A549 (cell line): ENCODE results near the gene FOXM1. TPM values are rescaled to one million over a fixed set of nuclear protein-coding genes. Genes with fewer than 3 reads are reported as not detected.

Experiments
- ATAC-seq, 2 experiments: fragments of 200-7000 bp in 1 of 2; fragments of >200 bp in 1 of 2; cut with Nextera tagmentation in 1 of 2; cut with Tn5 transposase in 1 of 2; 3 replicates each; pipeline versions ENCODE4 v1.8.0 to v1.9.1; 2018 to 2020; ENCODE audit warnings: mild to moderate bottlenecking in 1 of 2, moderate library complexity in 1 of 2
- CTCF ChIA-PET: fragments of 300-600 bp; sonication (Branson Sonifier 250); formaldehyde crosslinking; extraction: SDS; loops from one replicate; lab custom pipeline; 2021; ENCODE audit warnings: antibody characterized with exemption, inconsistent platforms; lab: Yijun Ruan, JAX
- POLR2A ChIA-PET: fragments of 350-600 bp; formaldehyde crosslinking; extraction: SDS; loops from one replicate; lab custom pipeline; 2021; ENCODE audit warnings: antibody characterized with exemption, inconsistent platforms; lab: Yijun Ruan, JAX
- DNase-seq, 2 experiments: peaks; one replicate each; pipeline versions ENCODE4 v3.0.0 to v3.0.0-alpha.2; 2011 to 2016; ENCODE audit warnings: low read depth in 1 of 2, low spot score in 1 of 2
- FAIRE-seq: peaks from 2 replicates; lab custom pipeline; 2011; peaks lifted over from hg19 to GRCh38; lab: Jason Lieb, UNC
- H3K27ac ChIP-seq, 2 experiments: fragments of >200 bp; sonication (Bioruptor Twin); formaldehyde crosslinking; 3 replicates each; pipeline ENCODE4 v1.5.1; 2016 to 2017
- H3K4me1 ChIP-seq: fragments of >200 bp; sonication (Bioruptor Twin); formaldehyde crosslinking; 3 replicates; pipeline ENCODE4 v1.6.1; 2016
- H3K4me2 ChIP-seq: fragments of >200 bp; sonication (Bioruptor Twin); formaldehyde crosslinking; 3 replicates; pipeline ENCODE4 v1.6.1; 2016
- H3K4me3 ChIP-seq: fragments of >200 bp; sonication (Bioruptor Twin); formaldehyde crosslinking; 3 replicates; pipeline ENCODE4 v1.5.1; 2016
- H3K9me3 ChIP-seq: fragments of >200 bp; sonication (Bioruptor Twin); formaldehyde crosslinking; 3 replicates; pipeline ENCODE4 v1.6.1; 2016
- ATOH8 ChIP-seq: fragments of 250-450 bp; sonication (Bioruptor Pico); IDR thresholded peaks from 2 replicates; pipeline ENCODE4 v1.5.0; 2020; ENCODE audit warnings: low read depth, mild to moderate bottlenecking, moderate library complexity
- BCL3 ChIP-seq: fragments of >200 bp; sonication (Bioruptor Twin); formaldehyde crosslinking; IDR thresholded peaks from 3 replicates; pipeline ENCODE4 v1.6.1; 2016
- BHLHE40 ChIP-seq: IDR thresholded peaks from 2 replicates; pipeline ENCODE4 v1.6.1; 2012; ENCODE audit warnings: low read depth, low read length, inconsistent platforms
- CBX2 ChIP-seq: fragments of 200-600 bp; sonication (generic); IDR thresholded peaks from 2 replicates; pipeline ENCODE4 v1.6.1; 2016; ENCODE audit warnings: low read depth, mild to moderate bottlenecking, borderline replicate concordance
- CHD2 ChIP-seq: fragments of 150-350 bp; IDR thresholded peaks from 2 replicates; pipeline ENCODE4 v1.6.1; 2014; ENCODE audit warnings: low read length; ENCODE audit not compliant: partially characterized antibody
- EHMT2 ChIP-seq: fragments of 200-600 bp; sonication (generic); IDR thresholded peaks from 2 replicates; pipeline ENCODE4 v1.6.1; 2016; ENCODE audit warnings: antibody characterized with exemption, low read depth, mild to moderate bottlenecking, moderate library complexity
- ELK1 ChIP-seq: fragments of 150-350 bp; IDR thresholded peaks from 2 replicates; pipeline ENCODE4 v1.6.1; 2014; ENCODE audit warnings: low read depth, mild to moderate bottlenecking, low read length
- FOSL2 ChIP-seq, 2 experiments: fragments of 450-650 bp in 1 of 2; fragments of >200 bp in 1 of 2; sonication (Bioruptor Twin) in 1 of 2; formaldehyde crosslinking; IDR thresholded peaks; 2 replicates each; pipeline versions ENCODE4 v1.5.0 to v1.6.1; 2016 to 2020; ENCODE audit warnings: mild to moderate bottlenecking in 1 of 2, moderate library complexity in 1 of 2
- HDAC2 ChIP-seq: fragments of 200-600 bp; sonication (generic); IDR thresholded peaks from 2 replicates; pipeline ENCODE4 v1.6.1; 2016
- HES2 ChIP-seq: fragments of >200 bp; sonication (Bioruptor Twin); formaldehyde crosslinking; IDR thresholded peaks from 2 replicates; pipeline ENCODE4 v1.6.1; 2016
- HEYL ChIP-seq: fragments of 250-450 bp; sonication (Bioruptor Pico); IDR thresholded peaks from 2 replicates; pipeline ENCODE4 v1.8.0; 2021; ENCODE audit warnings: mild to moderate bottlenecking, moderate library complexity
- HOXB5 ChIP-seq: fragments of 250-450 bp; sonication (Bioruptor Pico); IDR thresholded peaks from 2 replicates; pipeline ENCODE4 v1.5.0; 2020; ENCODE audit warnings: mild to moderate bottlenecking, moderate library complexity
- KDM5A ChIP-seq: fragments of 200-600 bp; sonication (generic); IDR thresholded peaks from 2 replicates; pipeline ENCODE4 v1.6.1; 2016; ENCODE audit warnings: antibody characterized with exemption, mild to moderate bottlenecking
- NPAS2 ChIP-seq: fragments of 250-450 bp; sonication (Bioruptor Pico); IDR thresholded peaks from 2 replicates; pipeline ENCODE4 v1.8.0; 2022; ENCODE audit warnings: mild to moderate bottlenecking, moderate library complexity, borderline replicate concordance
- NR3C1 ChIP-seq: fragments of >200 bp; sonication (Bioruptor Twin); formaldehyde crosslinking; IDR thresholded peaks from 3 replicates; pipeline ENCODE4 v1.6.1; 2017
- POLR2A ChIP-seq: IDR thresholded peaks from 2 replicates; pipeline ENCODE4 v1.6.1; 2012; ENCODE audit warnings: mild to moderate bottlenecking, low read length
- POLR2AphosphoS2 ChIP-seq: conservative IDR thresholded peaks from 2 replicates; pipeline ENCODE4 v1.6.1; 2012; ENCODE audit warnings: low read length, improper control_type of control experiment, inconsistent platforms
- RARB ChIP-seq: fragments of 250-450 bp; sonication (Bioruptor Pico); IDR thresholded peaks from 2 replicates; pipeline ENCODE4 v1.8.0; 2021; ENCODE audit warnings: mild to moderate bottlenecking, moderate library complexity
- REST ChIP-seq: fragments of 200-600 bp; sonication (generic); IDR thresholded peaks from 2 replicates; pipeline ENCODE4 v1.6.1; 2016; ENCODE audit warnings: antibody characterized with exemption, mild to moderate bottlenecking, moderate library complexity
- SMC3 ChIP-seq: fragments of >200 bp; sonication (Bioruptor Twin); formaldehyde crosslinking; IDR thresholded peaks from 3 replicates; pipeline ENCODE4 v1.6.1; 2018; ENCODE audit warnings: inconsistent platforms
- SREBF2 ChIP-seq: fragments of 450-650 bp; IDR thresholded peaks from 2 replicates; pipeline ENCODE4 v1.6.1; 2014; ENCODE audit warnings: mild to moderate bottlenecking, moderate library complexity
- ZC3H11A ChIP-seq: fragments of 450-650 bp; IDR thresholded peaks from 2 replicates; pipeline ENCODE4 v1.6.1; 2014; ENCODE audit warnings: antibody characterized with exemption, mild to moderate bottlenecking
- ZFP36 ChIP-seq: fragments of 450-650 bp; IDR thresholded peaks from 2 replicates; pipeline ENCODE4 v1.6.1; 2014; ENCODE audit warnings: borderline replicate concordance; ENCODE audit not compliant: partially characterized antibody
- WGBS: methylation state at CpG from one replicate; pipeline ENCODE4 v1.1.6; 2017; ENCODE audit errors: missing lambda C conversion rate; 5-methylcytosine and 5-hydroxymethylcytosine counted together
- polyA plus RNA-seq, 4 experiments: library from polyadenylated mRNA; depleted of rRNA in 3 of 4; stranded (reverse); fragments of >200 nt; fragmentation: RNase III in 1 of 4; extraction: RNeasy Plus Mini Kit Qiagen cat#74134 plus additional on column Dnase treatment in 1 of 4; gene quantifications; 2 replicates in 3 of 4; 3 replicates in 1 of 4; pipeline ENCODE4 v1.2.3, GENCODE V29; 2011 to 2017
- TF ChIP-seq, protein P1 (sequence below): fragments of >200 bp; sonication (Bioruptor Twin); formaldehyde crosslinking; IDR thresholded peaks from 3 replicates; pipeline ENCODE4 v1.5.1; 2016
- TF ChIP-seq, protein P2 (sequence below): fragments of 450-650 bp; IDR thresholded peaks from 2 replicates; pipeline ENCODE4 v1.6.1; 2014; ENCODE audit warnings: antibody characterized with exemption

Gene FOXM1
- polyA plus RNA-seq, 2 of the 4 experiments (the other 2 are of a cell fraction): 40.3 to 84.0 TPM

GRCh38 chr12:2826721-2827515 lies 50.1 kb downstream of the FOXM1 start:
- no peak for FAIRE-seq
- WGBS: 84% methylated on average over 14 of the region's 14 CpGs
- ChIA-PET CTCF (interaction anchor here (0.7 to 1.2 kb wide), 2 partner anchors 18 to 108 kb away, joined by 3 read pairs; no protein-coding TSS in a partner anchor), POLR2A (no interaction called here)
- H3K9me3 ChIP-seq: no peaks in the 10 kb centered on the region
- H3K4me1 ChIP-seq: no peaks in the 10 kb centered on the region
- ATAC-seq: no peak
- TF ChIP-seq POLR2AphosphoS2 (no peak), SMC3 (no peak), CHD2 (no peak), CBX2 (no peak), BCL3 (no peak), NR3C1 (no peak), REST (no peak), POLR2A (no peak), HES2 (no peak), BHLHE40 (no peak)
- TF ChIP-seq, protein P1, sequence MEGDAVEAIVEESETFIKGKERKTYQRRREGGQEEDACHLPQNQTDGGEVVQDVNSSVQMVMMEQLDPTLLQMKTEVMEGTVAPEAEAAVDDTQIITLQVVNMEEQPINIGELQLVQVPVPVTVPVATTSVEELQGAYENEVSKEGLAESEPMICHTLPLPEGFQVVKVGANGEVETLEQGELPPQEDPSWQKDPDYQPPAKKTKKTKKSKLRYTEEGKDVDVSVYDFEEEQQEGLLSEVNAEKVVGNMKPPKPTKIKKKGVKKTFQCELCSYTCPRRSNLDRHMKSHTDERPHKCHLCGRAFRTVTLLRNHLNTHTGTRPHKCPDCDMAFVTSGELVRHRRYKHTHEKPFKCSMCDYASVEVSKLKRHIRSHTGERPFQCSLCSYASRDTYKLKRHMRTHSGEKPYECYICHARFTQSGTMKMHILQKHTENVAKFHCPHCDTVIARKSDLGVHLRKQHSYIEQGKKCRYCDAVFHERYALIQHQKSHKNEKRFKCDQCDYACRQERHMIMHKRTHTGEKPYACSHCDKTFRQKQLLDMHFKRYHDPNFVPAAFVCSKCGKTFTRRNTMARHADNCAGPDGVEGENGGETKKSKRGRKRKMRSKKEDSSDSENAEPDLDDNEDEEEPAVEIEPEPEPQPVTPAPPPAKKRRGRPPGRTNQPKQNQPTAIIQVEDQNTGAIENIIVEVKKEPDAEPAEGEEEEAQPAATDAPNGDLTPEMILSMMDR: no peak
- no peak overlapping the region for H3K4me2 ChIP-seq
- H3K4me3 ChIP-seq: no peak overlapping the region
- DNase-seq: no peak
- no peak overlapping the region for H3K27ac ChIP-seq

DNA sequence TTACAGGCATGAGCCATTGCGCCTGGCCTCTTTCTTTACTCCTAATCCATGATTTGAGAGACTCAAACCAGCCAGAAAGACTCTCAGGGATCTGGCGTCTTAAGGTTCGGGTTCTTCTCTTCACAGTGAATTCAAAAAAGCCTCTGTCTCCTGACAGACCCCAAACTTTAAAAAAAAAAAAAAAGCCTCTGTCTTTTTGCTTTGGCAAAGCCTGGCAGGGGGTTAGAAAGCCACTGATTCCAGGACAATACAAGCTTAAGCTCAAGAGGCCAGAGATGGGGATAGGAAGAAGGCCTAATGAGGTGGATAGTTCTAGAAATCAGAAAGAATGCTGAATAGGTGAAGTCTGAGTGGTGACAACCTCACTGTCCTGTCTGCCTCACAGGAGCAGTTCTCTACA lies 50.9 kb downstream of the FOXM1 start:
- H3K27ac ChIP-seq: no peak overlapping the region
- no peak overlapping the region for H3K4me2 ChIP-seq
- H3K9me3 ChIP-seq: no peaks in the 10 kb centered on the region
- no peak for ATAC-seq
- 88% methylated on average over 3 of the region's 3 CpGs for WGBS
- POLR2A ChIA-PET: no interaction called here
- TF ChIP-seq EHMT2 (no peak), HEYL (CRISPR knock-in tag) (no peak), RARB (no peak), HOXB5 (CRISPR knock-in tag) (no peak), FOSL2 (IDR thresholded peaks at IDR 0.05) (no peak), FOSL2 (CRISPR knock-in tag; IDR thresholded peaks at IDR 0.05) (no peak), ZFP36 (no peak), HDAC2 (no peak), KDM5A (no peak), NR3C1 (no peak), ZC3H11A (no peak), ATOH8 (CRISPR knock-in tag) (no peak), SREBF2 (no peak), POLR2A (no peak), ELK1 (no peak), HES2 (no peak), NPAS2 (CRISPR knock-in tag) (no peak)
- TF ChIP-seq, protein P2, sequence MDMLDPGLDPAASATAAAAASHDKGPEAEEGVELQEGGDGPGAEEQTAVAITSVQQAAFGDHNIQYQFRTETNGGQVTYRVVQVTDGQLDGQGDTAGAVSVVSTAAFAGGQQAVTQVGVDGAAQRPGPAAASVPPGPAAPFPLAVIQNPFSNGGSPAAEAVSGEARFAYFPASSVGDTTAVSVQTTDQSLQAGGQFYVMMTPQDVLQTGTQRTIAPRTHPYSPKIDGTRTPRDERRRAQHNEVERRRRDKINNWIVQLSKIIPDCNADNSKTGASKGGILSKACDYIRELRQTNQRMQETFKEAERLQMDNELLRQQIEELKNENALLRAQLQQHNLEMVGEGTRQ: no peak
- DNase-seq: no peak
- H3K4me1 ChIP-seq: no peaks in the 10 kb centered on the region
- H3K4me3 ChIP-seq: no peak overlapping the region
- no peak for FAIRE-seq
- CTCF ChIA-PET: interaction anchor here (1.1 kb wide), 1 partner anchor 10 kb away, joined by 3 read pairs; no protein-coding TSS in a partner anchor
